DMS153 treated with DMSO at 0.1 percent for 48 hours (cell line): Measurements from ENCODE around the gene FEN1.

Source experiments
- DNase-seq: peaks from one replicate; lab custom pipeline; 2025; ENCODE audit not compliant: unreplicated experiment; lab: John Stamatoyannopoulos, UW

Gene FEN1

DNA sequence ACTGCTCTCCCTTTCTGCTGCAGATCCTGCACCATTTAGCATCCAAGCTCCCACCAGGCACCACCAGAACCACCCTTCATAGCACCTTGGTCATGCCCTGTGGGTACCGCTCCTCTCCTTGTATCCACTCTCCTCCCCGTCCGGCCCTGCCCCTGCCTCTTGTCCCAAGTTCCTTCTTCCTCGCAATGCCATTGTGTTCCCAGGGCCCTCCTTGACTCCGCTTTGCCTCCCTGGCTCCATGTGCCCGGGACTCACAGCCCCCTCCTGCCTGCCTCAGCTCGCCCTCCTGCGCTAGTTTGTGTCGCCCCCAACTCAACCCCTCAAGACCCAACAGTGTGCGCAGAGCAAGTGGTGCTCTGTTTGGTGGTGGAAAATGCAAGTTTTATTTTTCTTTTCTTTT lies 46.2 kb downstream of the FEN1 start:
- no peak for DNase-seq

DNA sequence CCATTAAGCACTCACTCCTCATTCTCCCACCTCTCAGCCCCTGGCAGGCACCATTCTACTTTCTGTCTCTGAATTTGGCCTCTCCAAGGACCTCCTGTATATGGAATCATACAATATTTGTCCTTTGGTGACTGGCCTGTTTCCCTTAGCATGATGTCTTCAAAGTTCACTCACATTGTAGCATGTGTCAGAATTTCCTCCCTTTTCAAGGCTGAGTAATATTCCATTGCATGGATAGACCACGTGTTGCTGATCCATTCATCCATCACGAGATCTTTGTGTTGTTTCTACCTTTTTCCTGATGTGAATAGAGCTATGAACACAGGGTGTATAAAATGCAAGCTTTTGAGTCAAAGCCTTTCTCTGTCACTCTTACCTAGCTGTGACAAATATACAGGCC lies 47.0 kb downstream of the FEN1 start:
- no peak for DNase-seq

DNA sequence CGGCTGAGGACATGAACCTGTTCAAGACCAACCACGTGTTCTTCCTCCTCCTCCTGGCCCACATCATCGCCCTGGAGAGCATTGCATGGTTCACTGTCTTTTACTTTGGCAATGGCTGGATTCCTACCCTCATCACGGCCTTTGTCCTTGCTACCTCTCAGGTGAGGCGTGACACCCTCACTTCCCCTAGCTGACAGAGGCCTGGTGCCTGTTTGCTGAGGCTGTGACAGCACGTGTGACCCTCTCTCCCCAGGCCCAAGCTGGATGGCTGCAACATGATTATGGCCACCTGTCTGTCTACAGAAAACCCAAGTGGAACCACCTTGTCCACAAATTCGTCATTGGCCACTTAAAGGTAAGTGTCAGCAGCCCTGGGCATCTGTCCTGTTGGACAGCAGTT lies 47.7 kb downstream of the FEN1 start:
- no peak for DNase-seq

DNA sequence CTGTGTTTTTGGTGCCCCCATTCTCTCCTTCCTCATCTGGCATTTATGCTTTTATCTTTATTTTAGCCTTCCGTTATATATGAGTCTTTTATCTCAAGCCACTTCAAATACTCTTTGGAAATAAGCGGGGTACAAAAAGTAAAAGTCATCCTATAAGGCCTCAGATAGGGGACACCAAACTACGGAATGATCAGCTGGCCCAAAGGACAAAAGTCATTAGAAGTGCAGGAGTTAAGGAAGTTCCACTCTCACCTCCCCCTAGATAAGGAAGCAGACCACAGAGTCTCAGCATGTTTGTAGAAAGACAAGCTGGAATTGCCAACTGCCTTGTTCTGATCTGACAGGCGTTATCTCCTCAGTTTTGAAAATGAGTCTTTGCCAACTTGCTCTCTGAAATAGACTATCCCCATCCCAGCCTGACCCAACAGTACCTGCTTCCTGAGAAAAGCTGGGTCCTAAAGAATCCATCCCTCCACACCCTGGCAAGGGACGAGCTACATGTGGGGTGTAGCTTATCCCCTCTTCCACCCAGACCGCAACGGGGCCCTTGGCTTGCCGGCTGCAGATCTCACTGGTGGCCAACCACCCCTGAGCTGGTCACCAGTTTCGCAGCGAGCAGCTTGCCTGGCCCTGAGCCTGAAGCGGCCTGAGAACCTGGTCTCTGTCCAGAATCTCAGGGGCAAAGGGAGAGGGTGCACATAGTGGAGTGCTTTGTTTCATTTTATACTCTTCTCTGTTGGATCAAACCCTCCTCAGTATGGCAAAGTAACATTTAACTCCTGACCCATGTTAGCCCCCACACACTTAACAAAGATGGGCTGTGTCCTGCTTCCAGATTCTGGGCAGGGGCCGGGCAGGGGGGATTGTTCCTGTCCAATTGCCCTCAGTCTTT lies 49.2 kb downstream of the FEN1 start:
- no peak for DNase-seq

DNA sequence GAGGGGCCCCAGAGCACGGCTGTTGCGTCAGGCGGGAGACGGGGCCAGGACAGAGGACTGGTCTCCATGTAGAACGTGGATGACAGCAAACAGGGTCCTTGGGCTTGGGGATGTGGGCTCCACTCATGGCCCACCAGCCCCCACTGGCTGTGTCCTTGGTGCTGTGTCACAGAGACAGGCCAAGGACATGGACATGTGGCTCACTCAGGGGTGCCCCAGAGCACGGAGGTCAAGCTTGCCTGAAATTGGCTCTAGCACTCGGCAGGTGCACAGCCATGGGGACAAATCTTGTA lies 49.8 kb downstream of the FEN1 start:
- no peak for DNase-seq

DNA sequence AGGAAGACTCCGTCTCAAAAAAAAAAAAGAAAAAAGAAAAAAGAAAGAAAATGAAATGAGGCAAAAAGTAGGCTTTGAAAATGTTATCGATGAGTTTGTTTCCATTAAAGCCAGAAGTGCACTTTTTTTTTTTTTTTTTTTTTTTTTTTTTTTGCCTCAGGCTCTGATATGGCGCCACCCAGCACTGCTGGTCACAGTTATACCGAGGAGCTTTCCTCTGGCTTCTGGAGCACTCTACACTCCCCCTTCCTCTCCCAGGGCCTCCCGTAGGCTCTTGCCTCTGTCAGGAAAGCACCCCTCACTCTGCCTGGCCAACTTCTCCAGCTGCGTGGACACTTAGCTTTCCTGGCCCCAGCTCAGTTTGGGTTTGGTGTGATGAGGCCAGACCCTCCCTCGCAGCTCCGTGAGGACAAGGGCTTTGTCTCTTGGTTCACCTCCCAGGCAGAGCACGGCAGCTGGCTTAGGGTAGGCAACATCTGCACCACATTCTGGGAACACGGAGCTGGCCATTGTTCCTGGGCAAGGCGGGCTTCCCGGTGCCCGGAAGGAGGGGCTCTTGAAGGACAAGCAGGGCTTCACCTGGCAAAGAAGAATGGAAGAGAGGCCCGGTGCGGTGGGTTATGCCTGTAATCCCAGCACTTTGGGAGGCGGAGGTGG lies 52.3 kb downstream of the FEN1 start:
- no peak for DNase-seq

DNA sequence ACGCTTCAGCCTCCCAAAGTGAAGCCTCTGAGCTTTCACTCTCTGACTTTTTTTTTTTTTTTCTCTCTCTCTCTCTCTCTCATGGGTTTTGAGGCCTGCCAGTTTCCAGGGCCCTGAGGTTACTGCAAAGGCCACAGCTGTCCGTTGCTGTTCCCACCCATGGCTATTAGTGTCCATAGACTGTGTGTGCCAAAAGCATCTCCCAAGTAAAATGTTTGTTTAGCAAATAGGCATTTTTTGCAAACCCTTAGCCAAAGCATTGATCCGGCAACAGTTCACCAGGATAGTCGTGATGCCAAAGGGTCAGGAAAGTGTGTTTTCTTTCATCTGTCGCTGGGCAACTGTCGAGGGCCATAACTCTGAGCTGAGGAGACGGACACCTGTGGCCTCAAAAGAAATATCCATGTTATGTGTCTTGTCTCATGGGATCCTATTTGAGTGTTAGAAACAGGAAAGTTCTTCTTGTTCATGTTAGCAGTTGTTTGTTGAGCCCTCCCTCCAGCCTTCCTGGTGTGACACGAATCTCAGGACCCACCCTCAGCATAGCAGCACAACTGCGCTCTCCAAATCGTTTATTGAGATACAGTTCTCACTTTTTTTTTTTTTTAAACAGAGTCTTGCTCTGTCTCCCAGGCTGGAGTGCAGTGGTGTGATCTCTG lies 53.8 kb downstream of the FEN1 start:
- DNase-seq = no peak
